GM15510 (cell line): Measurements from ENCODE around the gene KIAA1217.

ENCODE experiments used
- POLR2A ChIP-seq: IDR thresholded peaks from 3 replicates; pipeline ENCODE4 v1.6.1; 2011; ENCODE audit warnings: borderline replicate concordance; ENCODE audit not compliant: insufficient read length; ENCODE audit errors: extremely low read depth

KIAA1217 gene

GRCh38 chr10:24344695-24345463 lies 135.9 kb downstream of the KIAA1217 start:
- no peak for TF ChIP-seq POLR2A

- no peak for TF ChIP-seq POLR2A
Observed at GRCh38 chr10:24346877-24347519, 138.1 kb downstream of the KIAA1217 start.

- no peak for TF ChIP-seq POLR2A
Observed at GRCh38 chr10:24349379-24350001, 140.6 kb downstream of the KIAA1217 start.

- TF ChIP-seq POLR2A, result no peak
Observed at GRCh38 chr10:24350070-24350921, 141.4 kb downstream of the KIAA1217 start.

GRCh38 chr10:24351961-24352360 lies 143.0 kb downstream of the KIAA1217 start:
- TF ChIP-seq POLR2A, result no peak

- no peak for TF ChIP-seq POLR2A
Observed at GRCh38 chr10:24352399-24352798, 143.5 kb downstream of the KIAA1217 start.

- no peak for TF ChIP-seq POLR2A
Observed at GRCh38 chr10:24353319-24353718, 144.4 kb downstream of the KIAA1217 start.

GRCh38 chr10:24355056-24355688 lies 146.2 kb downstream of the KIAA1217 start:
- no peak for TF ChIP-seq POLR2A

GRCh38 chr10:24357344-24358004 lies 148.5 kb downstream of the KIAA1217 start:
- no peak for TF ChIP-seq POLR2A

- TF ChIP-seq POLR2A, result no peak
Observed at GRCh38 chr10:24358022-24358421, 149.1 kb downstream of the KIAA1217 start.

GRCh38 chr10:24360282-24361127 lies 151.6 kb downstream of the KIAA1217 start:
- TF ChIP-seq POLR2A, result no peak

- no peak for TF ChIP-seq POLR2A
Observed at GRCh38 chr10:24363070-24363469, 154.1 kb downstream of the KIAA1217 start.

GRCh38 chr10:24367688-24368087 lies 158.8 kb downstream of the KIAA1217 start:
- TF ChIP-seq POLR2A, result no peak
